Measurements from ENCODE around the gene PCBP3.

Gene PCBP3

DNA sequence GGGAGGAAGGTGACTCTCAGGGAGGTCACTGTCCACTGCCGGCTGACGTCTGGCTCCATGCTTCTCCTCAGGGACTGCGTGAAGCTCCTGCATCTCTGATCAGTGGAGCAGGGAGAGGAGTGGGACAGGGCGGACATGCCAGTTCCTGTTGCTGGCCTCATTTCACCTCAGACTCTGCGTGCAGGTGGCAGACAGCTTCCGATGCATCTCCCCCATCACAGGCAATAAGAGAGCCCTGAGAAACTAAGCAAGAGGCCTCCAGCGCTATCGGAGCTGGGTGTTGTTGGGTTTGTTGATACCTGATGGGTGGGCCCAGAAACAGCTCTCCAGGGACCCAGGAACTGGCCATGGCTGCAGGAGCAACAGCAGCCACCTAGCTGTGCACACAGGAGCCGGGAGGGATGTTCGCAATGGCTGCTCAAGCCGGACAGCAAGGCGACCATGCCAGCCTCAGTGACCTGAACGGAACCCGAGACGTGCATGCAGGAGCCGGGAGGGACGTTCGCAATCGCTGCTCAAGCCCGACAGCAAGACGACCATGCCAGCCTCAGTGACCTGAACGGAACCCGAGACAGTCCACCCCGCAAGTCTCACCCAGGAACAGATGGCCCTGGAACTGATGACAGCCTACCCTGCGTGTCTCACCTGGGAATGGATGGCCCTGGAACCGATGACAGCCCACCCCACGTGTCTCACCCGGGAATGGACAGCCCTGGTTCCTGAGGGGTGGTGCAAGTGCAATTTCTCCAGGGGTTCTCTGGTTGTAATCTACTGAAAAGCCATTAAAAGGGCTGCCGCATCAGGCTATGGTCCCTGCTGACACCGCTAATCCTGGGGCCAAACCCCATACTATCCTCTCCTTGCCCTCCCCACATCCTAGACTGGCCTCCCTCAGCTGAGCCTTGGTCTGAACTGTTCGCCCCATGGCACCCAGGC, 14.2 kb upstream of the PCBP3 start:
- peaks cover 6% of the 10 kb centered on the region for H3K9me3 ChIP-seq (ENCODE audit: severe bottlenecking)

GRCh38 chr21:45630066-45630694, 13.3 kb upstream of the PCBP3 start:
- no peak for DNase-seq
- Histone ChIP-seq H3K27ac (no peak overlapping the region), H3K27me3 (ENCODE audit: insufficient read depth, low read depth, severe bottlenecking) (no peaks in the 10 kb centered on the region), H3K4me3 (ENCODE audit: low read depth, low read length) (no peak overlapping the region), H3K36me3 (no peaks in the 10 kb centered on the region), H3K9me3 (ENCODE audit: severe bottlenecking) (peaks cover 6% of the 10 kb centered on the region)
- TF ChIP-seq CTCF (IDR thresholded peaks at IDR 0.05; ENCODE audit: low read depth, low read length) = no peak

More for the DNA sequence above, 14.2 kb upstream of the PCBP3 start:
- no peak overlapping the region for H3K27ac ChIP-seq
- TF ChIP-seq CTCF (IDR thresholded peaks at IDR 0.05; ENCODE audit: low read depth, low read length) = no peak
- DNase-seq = no peak
- H3K36me3 ChIP-seq = no peaks in the 10 kb centered on the region
- H3K27me3 ChIP-seq (ENCODE audit: insufficient read depth, low read depth, severe bottlenecking) = no peaks in the 10 kb centered on the region
- no peak overlapping the region for H3K4me3 ChIP-seq (ENCODE audit: low read depth, low read length)

GRCh38 chr21:45630876-45631275, 12.6 kb upstream of the PCBP3 start:
- no peak overlapping the region for H3K4me3 ChIP-seq (ENCODE audit: low read depth, low read length)
- DNase-seq = no peak
- TF ChIP-seq CTCF (IDR thresholded peaks at IDR 0.05; ENCODE audit: low read depth, low read length) = no peak

DNA sequence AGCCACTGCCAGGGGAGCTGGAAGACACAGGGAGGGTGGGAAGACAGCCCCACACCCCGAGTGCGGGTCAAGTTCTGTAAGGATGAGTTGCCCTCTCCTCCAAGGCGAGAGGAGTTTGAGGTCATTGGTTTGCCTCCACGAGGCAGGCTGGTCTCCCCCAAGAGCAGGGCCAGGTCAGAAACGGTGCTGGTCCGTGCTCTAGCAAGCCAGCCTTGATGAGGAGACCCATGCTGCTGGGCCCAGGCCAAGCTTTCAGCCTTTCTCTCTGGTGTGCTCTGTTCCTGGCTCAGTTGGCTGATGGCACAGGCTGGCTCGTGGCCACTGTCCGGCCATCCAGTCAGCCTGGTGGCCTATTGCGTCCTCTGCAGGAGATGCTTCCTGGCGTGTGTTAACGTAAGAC, 12.0 kb upstream of the PCBP3 start:
- no peaks in the 10 kb centered on the region for H3K27me3 ChIP-seq (ENCODE audit: insufficient read depth, low read depth, severe bottlenecking)
- no peaks in the 10 kb centered on the region for H3K36me3 ChIP-seq
- TF ChIP-seq CTCF (IDR thresholded peaks at IDR 0.05; ENCODE audit: low read depth, low read length) = no peak
- no peak for DNase-seq
- H3K9me3 ChIP-seq (ENCODE audit: severe bottlenecking) = peaks cover 6% of the 10 kb centered on the region
- H3K27ac ChIP-seq = no peak overlapping the region
- H3K4me3 ChIP-seq (ENCODE audit: low read depth, low read length) = no peak overlapping the region

More at GRCh38 chr21:45630876-45631275, 12.6 kb upstream of the PCBP3 start:
- Histone ChIP-seq H3K27ac (no peak overlapping the region), H3K9me3 (ENCODE audit: severe bottlenecking) (peaks cover 6% of the 10 kb centered on the region), H3K36me3 (no peaks in the 10 kb centered on the region), H3K27me3 (ENCODE audit: insufficient read depth, low read depth, severe bottlenecking) (no peaks in the 10 kb centered on the region)

GRCh38 chr21:45632160-45632559, 11.4 kb upstream of the PCBP3 start:
- H3K4me3 ChIP-seq (ENCODE audit: low read depth, low read length) = no peak overlapping the region
- no peak for DNase-seq
- H3K27me3 ChIP-seq (ENCODE audit: insufficient read depth, low read depth, severe bottlenecking) = no peaks in the 10 kb centered on the region
- peaks cover 6% of the 10 kb centered on the region for H3K9me3 ChIP-seq (ENCODE audit: severe bottlenecking)
- TF ChIP-seq CTCF (IDR thresholded peaks at IDR 0.05; ENCODE audit: low read depth, low read length) = no peak
- no peaks in the 10 kb centered on the region for H3K36me3 ChIP-seq
- H3K27ac ChIP-seq = peak overlapping the region; percentile 53

All from WERI-Rb-1 (cell line).